HG03108 (cell line): ENCODE results near the gene TMEM181.
"Not testable (repeated sequence)": the region's sequence is repeated elsewhere in the genome, so short reads cannot be mapped to it uniquely, and the experiment has no call there.

Experiments used
- ATAC-seq: cut with Tn5 transposase; IDR thresholded peaks from one replicate; pipeline ENCODE4 v1.9.1; 2021; ENCODE audit warnings: moderate library complexity; ENCODE audit not compliant: unreplicated experiment

Gene TMEM181

DNA sequence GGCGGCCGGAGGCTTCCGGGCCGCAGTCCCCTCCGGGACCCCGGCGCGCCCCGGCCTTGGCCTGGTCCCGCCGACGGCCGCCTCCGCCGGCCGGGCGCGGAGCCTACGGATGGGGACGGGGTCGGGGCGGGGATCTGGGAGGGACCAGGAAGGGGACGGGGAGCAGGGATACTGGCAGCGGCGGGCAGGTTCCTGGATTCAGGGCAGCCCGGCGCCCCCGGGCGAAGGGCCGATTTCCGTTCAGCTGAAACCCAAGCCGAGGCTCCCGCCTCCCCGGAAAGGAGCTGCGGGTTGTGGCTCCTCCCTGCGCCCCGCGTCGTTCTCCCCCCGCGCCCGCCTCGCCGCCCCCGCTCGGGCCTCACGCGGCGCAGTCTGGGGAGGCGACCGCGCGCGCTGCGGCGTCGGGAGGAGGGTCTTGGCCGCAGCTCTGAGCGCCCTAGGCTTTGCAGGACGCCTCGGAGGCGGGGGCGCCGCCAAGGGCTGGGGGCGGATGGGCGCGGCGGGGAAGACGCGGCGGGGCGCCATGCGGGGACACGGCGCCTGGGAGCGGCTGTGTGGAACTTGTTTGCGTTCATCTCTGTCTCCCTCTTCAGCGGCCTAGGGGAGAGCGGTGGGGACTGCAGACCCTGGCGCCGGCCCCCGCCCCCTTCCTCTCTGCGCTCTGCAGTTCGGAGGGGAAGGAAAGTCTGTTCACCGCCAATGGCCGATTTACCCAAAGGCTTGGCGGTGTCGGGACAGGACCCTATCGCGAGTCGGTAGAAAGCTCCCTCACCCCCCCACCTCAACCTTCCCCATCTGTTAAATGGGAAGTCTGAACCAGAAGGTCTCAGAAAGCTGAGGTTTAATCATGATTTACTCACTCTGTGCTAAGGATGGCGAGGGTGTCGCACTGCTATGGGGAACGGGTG is 22.7 kb upstream of the TMEM181 start:
- no peak for ATAC-seq

DNA sequence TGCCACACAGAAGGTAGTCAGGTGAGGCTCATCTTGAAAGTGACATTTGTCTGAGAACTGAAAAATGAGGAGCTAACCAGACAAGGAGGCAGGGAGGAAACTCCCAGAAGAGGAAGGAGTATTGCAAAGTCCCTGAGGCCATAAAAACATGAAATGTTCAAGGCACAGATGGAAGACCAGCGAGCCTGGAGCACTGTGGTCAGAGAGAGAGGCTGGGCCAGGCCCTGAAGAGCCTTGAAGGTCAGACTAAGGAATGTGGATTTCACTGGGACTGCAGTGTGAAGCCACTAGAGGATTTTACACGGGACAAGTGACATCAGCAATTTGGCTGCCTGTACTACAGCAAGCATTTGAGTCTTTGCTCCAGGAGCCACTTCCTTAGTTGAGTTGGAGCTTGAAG is 21.1 kb upstream of the TMEM181 start:
- ATAC-seq: no peak

DNA sequence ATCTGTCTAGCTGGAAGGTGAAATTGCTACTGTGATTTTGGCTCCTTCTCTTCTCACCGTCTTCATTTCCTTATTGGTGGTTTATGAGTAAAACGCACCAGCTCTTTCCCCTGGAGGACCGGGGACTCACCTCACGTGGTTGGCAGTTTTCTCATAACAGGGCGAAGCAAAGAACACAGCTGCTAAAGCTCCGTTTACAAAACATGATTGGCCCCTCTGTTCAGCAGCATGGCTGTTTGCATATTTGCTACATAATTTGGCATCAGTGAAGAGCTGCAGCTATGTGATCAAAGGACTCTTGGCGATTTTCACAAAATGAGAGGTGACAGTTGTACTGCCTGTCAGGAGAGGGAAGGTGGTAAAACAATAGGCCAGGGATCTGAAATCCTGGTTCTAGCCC is 20.5 kb upstream of the TMEM181 start:
- ATAC-seq: no peak

DNA sequence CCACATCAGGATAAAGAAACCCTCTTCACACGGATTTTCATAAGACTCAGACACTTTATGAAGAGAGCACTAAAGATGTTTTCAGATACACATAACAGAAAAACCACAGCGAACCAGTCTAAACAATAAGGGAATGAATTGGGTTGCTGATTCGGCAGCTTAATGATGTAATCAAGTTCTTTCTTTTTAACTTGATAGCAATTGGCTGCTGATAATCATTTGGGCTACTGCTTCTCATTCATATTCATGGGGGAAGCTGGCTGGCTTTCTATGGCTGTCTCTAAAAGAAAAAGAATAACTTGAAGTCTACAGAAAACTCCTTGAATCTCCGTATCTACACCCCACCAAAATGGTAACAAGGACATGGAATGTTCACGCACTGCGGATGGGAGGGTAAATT is 20.0 kb upstream of the TMEM181 start:
- ATAC-seq: no peak

GRCh38 chr6:158543606-158544185 is 16.2 kb upstream of the TMEM181 start:
- no peak for ATAC-seq

DNA sequence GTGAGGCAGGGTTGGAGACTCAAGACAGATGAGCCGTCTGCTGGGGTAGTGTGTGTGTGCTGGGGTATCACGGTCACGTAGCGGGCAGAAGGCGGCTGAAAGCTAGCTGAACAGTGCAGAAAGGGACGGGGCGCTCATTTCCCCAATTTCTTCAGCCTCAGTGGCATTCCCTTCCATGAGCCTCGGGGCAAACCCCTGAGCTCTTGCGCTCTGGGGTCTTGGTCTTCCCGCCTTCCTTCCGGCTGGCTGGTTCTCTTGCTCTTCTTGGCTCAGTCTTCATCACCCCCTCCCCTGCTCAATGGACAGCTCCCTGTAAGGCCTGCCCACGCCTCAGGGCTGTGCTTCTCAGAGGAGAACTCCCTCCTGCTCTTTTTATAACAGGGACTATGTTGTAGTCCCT is 15.5 kb upstream of the TMEM181 start:
- no peak for ATAC-seq

DNA sequence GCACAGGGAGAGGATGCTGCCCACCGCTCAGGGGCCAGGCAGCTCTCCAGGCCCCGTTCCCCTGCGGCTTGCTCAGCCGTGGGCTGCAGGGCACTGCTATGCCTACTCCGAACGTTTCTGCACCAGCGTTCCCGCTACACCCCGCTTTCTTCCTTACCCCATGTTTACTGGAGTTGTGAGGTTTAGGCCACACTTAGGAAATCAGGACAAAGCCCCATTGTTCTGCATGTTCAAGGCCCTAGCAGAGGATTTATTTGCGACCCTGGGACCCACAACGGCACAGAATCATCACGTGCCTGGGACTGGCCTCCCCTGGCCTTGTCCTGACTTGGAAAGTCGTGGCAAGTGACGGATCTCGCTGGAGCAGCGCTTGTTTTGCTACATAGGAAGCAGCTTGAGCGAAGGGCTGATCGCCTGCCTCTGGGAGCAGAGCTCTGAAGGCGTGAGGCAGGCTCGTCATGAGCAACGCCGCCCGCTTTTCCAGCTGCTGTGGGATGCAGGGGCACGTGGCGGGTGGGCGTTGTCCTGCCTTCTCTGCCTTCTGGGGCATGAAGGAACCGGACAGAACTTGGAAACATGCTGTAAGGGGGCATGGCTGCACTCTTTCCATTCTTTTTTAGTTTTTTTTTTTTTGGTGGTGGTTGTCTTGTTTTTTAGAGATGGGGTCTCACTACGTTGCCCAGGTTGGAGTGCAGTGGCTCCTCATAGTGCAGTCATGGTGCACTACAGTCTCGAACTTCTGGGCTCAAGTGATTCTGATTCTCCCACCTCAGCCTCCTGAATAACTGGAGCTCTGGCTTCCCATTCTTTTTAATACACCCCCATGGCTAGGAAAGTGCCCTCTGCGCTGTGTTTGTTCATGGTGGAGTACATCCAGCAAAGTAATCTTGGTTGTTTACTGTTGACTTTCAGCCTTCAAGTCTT is 14.6 kb upstream of the TMEM181 start:
- no peak for ATAC-seq

- ATAC-seq: no peak
Measured at GRCh38 chr6:158548418-158549161, 11.3 kb upstream of the TMEM181 start.

DNA sequence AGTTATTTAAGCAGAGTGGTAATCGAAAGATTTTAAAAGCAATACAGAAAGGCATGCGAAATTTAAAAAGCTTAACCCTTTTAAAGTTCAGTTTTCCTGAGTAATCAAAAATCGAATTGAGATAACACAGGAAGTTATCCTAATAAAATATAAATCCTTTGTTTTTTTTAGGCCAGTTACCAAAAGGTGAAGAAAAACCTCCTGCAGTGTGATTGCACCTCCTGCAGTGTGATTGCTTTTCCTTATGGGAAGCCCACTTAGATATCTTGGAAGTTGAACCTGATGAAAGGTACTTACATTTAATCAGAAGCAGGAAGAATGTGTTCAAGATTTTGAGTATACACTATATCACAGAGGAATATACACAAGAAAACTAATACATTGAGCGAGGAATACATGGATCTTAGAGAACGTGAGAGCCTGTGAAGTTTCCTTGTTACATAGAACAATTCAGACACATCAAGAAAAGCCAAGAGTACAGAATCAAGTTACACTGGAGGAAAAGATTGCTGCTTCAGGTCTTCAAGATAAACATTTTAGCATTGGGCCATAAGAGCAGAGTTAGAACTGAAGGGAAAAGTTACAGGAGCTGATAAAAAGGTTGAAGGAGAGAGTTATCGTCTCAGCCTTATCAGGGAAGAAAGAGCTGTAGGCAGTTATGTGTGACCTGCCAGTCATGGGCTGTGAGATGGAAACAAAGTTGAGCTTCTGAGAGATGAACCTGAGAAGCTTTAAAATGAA is 7.7 kb upstream of the TMEM181 start:
- no peak for ATAC-seq

GRCh38 chr6:158552796-158553138 is 7.1 kb upstream of the TMEM181 start:
- ATAC-seq: no peak

DNA sequence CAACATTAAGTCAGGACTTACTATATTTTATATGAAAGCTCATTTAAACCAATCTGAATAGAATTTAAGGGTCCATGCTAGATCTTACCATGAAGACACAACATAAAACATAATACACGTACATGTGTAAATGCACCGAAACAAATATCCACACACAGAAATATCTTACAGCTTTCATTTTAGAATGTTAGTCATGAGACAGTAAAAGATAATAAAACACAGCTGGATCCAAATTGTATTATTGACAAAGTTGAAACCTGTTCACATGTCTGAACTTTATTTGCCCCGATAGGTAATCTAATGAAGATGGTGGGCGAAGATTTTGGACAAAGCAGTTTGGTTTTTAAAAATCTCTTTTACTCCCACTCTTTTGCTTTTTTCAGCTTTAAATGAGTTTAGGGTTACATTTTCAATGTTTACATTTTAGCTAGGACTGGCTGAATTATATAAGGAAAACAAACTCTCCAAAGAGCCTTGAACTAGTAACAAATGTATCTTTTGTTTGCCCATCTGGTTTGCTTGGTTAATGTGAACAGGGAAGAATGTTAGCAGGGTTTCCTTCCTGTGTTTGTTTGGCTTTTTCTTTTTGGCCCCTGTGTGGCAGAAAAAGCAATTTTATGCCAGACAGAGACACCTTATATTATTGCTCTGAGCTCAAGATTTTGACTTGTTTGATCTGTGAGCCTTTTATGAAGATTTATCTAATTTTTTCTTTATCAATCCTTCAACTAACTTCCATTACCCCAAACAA is 5.1 kb upstream of the TMEM181 start:
- no peak for ATAC-seq

GRCh38 chr6:158556113-158556512 is 3.8 kb upstream of the TMEM181 start:
- no peak for ATAC-seq

DNA sequence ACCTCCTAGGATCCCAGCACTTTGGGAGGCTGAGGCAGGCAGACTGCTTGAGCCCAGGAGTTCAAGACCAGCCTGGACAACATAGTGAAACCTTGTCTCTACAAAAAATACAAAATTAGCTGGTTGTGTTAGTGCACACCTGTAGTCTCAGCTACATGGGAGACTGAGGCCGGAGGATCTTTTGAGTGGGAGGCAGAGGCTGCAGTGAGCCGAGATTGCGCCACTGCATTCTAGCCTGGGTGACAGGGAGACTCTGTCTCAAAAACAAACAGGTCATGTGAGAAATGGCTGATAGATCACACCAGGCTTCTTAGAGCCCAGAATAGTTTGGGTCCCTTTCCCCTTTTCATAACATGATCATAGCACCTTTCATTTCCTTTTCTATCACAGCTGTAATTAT is 2.8 kb upstream of the TMEM181 start:
- not testable (repeated sequence) for ATAC-seq

DNA sequence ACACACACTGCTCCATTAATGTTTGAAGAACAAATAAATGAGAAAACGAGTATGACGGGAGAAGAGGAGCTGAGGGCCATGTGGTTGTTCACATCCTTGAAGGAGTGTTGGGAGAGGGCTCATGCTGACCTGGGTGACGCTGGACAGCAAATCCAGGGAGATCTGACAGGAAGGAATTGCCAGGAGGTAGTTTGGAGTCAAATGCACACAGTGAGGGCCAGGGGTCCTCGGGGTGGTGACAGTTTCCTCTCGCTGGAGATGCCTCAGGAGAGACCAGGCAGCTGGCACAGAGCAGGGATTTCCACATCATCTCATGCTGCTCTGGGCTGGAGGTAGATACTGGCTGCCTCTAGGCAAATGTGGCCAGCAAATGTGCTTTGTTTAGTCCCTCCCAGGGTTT is 2.0 kb upstream of the TMEM181 start:
- ATAC-seq: no peak

DNA sequence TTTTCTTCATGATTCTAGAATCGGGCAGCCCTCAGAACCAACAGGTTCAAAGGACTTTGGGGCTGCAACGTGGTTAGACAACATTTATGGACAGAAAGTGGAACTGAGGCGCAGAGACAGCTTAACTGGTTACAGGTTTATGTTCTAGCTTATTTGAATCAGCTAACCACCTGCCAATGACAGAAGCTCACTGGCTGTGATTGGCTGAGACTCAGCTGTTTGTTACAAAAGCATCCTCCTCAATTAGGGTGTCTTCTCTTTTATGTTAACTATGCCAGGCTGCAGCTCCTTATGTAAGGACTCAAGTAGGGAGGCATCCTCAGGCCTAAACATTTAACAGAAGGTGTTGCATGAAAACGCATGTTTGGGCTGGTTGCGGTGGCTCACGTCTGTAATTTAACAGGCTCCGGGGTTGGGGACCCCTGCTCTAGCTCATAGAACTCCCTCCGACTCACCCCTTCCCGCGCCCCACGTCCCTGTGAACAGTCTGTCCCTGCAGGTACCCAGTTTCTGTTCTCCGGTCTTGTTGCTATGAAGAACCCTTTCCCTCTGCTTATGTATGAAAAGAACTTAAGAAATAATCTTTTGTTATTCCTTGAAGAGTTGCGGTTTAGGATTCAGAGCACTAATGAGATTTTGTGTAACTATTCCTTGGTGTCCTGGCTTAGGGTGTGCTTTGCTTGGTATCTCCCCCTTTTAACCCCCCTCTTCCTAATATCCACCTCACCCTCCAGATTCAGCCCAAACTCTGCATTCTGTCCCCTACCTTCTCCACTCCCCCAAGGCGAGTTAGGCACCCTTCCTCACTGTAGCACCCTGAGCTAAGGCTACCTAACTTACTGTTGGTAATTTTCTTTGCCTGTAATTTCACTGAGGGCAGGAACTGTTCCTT is 1.2 kb upstream of the TMEM181 start:
- no peak for ATAC-seq

DNA sequence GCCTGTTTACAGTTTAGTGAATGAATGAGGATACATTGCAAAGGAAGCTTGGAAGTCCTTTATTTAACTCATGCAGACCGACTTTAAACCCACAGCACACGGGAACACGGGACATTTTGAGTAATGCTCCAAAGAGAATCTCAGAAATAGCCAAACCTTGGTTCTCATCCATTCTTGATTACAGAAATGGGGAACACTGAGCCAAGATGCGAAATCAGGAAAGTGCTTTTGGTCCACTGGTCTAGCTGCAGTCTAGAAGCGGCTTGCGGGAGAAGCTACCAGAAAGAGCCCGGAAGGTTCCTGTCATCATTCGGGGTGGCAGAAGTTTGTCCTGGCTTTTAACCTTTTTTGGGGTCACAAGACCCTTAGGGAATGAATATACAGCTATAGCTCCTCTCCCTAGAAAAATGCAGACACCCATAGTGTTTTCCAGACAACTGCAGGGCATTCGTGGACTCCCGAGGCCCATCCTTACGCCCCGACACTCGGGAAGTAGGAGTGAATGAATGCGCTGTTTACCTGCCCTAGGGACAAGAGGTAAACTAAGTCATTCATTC is 475 bp upstream of the TMEM181 start:
- no peak for ATAC-seq

- ATAC-seq: no peak
Measured at GRCh38 chr6:158560836-158561320, 987 bp downstream of the TMEM181 start.

DNA sequence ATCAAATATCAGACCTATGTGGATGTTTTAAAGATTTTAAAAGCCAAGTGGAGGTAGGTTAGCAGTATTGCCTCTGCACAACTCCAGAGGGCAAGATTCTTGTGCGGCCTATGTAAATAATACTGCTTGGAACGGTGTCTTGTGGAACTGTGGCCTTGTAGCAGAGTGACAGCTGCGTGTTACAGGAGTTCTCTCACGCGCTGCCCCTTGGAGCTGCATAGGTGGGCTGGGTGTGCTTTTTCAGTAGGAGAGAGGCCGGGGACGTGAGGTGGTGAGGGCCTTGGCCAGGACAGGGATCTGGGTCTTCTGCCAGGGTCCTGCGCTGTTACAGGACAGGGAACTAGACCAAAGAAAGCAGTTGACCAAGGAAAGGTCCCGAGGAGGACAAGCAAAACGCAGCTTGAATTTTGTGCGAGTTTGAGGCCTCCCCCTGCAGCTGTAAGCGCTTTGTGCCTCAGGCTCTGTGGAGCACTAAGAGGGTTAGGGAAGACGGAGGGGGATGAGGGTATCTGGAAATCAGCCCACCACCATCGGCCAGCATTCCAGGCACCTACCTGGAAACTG is 1.5 kb downstream of the TMEM181 start:
- ATAC-seq: no peak
